Stimulated activated CD8-positive, alpha-beta memory T cell treated with anti-CD3 and anti-CD28 coated beads, Interleukin-4, amount 100 ng/mL, for 48 hours (primary cell): ENCODE data around the gene RAB3A.

Experiments
- DNase-seq: peaks from one replicate; pipeline ENCODE4 v3.0.0-alpha.2; 2020

The RAB3A gene, protein sequence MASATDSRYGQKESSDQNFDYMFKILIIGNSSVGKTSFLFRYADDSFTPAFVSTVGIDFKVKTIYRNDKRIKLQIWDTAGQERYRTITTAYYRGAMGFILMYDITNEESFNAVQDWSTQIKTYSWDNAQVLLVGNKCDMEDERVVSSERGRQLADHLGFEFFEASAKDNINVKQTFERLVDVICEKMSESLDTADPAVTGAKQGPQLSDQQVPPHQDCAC

DNA sequence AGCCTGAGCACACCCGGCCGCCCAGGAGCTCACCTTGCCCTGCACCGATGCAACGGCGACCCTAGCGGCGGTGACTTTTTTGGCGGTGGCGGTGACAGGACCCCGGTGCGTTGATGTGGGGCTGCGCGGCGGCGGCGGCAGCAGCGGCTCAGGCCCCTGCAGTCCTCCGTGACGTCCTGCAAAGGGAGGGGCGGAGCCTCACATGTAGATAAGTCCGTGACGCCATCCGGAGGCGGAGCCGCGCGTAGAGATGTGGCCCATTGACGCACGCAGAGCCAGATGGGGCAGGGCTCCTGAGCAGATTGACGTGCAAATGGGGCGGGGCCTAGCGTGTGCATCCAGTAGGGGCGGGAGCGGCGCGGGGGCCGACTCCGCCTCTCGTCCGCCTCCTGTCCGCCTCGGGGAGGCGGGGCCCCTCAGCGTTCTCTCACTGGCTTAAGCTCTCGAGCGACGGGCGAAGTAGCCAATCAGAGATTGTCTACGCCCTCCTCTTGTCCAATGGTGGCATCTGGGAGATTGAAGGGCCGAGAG lies at the start of gene RAB3A:
RAB3A (minus strand) TSS at position 180 of the 531 bp plus-strand sequence. CDS start 1,302 bp downstream, outside the sequence.
- DNase-seq = peak; percentile 100

DNA sequence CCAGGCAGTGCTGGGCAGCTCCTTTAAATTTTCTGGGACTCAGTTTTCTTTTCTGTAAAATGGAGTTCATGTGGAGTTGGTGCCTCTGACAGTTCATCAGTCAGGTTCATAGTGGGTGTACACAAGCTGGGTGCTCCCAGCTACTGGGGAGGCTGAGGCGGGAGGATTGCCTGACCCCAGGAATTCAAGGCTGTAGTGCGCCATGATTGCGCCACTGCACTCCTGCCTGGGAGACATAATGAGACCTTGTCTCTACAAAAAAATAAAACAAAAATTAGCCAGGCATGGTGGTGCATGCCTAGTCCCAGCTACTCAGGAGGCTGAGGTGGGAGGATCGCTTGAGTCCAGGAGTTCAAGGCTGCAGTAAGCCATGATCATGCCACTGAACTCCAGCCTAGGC lies 49.3 kb upstream of the RAB3A start:
- DNase-seq = no peak

DNA sequence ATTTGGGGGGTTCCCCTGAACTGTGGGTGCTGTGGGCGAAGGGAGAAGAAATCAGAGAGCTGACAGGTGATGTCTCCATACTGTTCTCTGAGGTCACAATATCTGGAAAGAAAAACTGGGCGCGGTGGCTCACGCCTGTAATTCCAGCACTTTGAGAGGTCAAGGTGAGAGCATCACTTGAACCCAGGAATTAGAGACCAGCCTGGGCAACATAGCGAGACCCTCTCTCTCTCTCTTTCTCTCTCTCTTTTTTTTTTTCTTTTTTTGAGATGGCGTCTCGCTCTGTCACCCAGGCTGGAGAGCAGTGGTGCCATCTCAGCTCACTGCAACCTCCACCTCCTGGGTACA lies 48.5 kb upstream of the RAB3A start:
- DNase-seq = no peak

DNA sequence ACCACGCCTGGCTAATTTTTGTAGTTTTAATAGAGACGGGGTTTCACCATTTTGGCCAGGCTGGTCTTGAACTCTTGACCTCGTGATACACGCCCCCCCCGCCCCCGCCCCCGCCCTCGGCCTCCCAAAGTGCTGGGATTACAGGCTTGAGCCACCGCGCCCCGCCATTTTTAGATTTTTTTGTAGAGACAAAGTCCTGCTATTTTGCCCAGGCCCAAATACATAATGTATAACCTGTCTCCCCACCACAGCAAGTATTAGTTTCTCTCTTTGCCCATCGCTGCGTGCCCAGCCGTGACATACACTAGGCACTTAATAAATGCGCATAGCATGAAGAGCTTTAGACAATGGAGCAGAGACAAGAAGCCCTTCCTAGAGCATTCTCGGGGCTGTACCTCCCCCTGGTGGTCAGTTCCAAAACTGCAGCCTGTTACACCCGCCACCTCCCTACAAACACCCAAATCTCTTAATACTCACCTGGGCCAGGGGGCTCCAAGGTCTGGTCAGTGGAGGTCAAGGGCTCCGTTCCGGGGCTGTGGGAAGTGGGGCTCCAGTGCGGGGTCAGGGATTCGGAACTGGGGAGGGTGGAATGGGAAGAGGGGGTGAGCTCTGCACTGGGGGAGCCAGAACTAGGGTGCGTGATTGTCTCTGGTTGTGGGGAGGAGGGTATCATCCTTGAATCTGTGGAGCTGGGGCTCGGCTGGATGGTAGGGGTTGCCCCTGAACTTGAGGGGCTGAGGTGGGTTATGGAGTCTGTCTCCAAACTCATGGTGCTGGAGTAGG lies 47.9 kb upstream of the RAB3A start:
- peak; percentile 94 for DNase-seq

DNA sequence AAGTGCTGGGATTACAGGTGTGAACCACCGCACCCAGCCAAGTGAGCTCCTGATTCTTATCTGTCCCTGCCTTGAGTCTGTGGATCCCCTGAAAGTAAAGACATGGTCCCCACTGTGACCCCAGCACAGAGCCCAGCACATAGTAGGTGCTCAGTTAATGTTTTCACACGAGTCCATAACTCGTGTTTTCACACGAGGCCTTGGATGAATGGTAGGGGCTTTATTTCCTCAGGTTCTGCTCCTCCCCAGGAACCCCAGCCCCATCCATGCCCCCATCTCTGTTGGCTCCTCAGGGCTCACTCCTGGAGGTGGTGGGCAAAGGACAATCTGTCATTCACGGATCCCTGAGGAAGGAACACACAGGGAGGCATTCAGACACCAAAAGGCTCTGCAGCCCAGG lies 46.0 kb upstream of the RAB3A start:
- no peak for DNase-seq

DNA sequence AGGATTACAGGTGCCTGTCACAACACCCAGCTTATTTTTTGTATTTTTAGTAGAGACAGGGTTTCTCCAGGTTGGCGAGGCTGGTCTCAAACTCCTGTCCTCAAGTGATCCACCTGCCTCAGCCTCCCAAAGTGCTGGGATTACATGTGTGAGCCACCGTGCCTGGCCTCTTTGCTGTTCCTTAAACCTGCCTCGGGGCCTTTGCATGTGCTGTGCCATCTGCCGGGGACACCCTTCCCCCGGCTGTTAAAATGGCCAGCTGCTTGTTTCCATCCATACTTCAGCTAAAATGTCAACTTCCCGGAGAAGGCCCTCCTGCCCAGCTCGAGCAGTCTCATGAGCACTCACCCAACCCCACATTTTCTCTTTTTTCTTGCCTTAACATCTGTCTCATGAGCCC lies 41.5 kb upstream of the RAB3A start:
- DNase-seq = no peak

DNA sequence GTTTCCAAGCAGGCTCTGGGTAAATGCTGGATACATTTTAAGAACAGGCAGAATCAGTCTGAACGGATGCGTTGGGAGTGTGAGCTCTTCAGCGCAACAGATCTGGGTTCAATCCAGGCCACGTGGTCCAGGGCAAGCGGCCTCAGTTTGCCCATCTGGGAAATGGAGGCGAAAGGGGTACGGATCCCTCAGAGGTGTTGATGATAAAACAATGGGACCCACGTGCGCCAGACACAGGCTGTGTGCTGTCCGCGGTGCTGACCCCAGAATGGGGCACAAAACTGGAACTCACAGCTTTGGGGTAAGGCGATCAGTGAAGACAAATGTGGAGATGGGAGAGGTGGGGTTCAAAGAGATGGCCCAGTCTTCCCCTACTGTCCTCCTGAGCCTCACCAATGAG lies 35.5 kb upstream of the RAB3A start:
- no peak for DNase-seq

DNA sequence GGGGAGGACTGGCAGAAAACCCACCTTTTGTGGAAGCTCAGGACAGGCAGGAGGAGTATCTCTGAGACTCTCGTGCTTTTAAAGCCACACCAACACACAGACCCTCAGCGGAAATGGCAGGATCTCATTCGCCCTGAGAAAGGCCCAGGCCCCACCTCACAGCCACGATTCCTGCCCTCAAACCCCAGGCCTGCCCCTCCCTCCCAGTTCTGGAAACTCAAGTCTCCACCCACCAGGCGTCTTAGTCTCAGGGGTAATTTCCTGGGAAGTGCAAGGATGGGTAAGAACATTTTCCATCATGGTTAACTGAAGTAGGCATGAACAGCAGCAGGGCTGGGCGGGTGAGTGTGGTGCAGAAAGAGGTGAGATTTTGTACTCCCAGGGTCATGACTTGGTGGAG lies 30.4 kb upstream of the RAB3A start:
- DNase-seq = no peak

DNA sequence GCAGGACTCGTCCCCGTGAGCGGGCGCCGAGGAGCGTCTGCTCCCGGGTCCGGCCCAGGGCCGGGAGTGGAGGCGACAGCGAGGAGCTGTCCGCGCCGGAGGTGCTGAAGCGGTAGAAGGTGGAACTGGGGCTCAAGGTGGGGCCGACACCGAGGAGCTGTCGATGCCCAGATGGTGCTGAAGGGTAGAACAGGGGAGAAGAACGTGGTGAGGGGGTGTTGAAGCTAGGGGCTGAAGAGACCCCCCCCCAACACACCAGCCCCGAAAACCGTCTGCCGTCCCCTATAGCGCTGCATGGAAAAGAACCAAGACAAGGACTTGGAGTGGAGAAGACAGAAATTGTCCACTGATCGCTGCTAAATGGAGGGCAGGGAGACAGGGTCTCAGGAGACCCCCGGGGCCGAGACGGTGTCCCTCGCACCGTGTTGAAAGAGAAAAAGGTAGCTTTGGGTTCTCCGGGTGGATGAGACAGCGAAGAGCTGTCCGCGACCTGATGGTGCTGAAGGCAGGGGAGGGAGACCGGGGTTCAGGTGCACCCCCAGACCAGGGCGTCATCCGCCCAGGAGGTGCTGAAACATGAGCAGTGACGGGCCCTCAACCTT lies 29.5 kb upstream of the RAB3A start:
- DNase-seq = peak; percentile 69

DNA sequence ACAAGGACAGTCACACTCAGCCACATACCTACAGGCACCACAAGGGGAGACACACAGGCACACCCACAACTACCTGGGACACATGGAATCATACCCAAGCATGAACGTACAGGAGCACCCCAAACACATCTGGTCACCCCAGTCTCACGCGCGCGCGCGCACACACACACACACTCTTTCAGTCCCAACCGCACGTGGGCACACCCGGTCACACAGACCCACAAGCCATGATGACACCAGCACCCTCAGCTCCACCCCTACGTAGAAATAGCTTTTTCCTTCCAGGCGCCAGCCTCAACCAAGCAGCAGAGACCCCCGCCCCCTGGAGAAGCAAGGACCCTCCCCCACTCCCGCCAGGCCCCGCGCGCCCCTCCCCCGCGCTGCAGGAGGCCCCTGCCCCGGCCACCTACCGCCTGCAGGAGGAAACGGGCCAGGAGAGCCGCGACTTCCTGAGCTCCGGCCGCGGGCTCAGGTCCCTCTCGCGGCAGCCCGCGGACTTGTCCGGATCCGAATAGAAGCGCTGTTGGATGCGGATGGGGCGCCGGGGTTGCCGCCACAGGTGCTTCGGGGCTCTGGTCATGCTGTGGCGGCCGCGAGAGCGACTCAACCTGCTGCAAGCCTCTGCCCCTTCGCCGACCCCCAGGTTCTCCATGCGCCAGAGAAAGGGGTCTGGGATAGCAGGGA lies 28.8 kb upstream of the RAB3A start:
- DNase-seq = peak; percentile 43

DNA sequence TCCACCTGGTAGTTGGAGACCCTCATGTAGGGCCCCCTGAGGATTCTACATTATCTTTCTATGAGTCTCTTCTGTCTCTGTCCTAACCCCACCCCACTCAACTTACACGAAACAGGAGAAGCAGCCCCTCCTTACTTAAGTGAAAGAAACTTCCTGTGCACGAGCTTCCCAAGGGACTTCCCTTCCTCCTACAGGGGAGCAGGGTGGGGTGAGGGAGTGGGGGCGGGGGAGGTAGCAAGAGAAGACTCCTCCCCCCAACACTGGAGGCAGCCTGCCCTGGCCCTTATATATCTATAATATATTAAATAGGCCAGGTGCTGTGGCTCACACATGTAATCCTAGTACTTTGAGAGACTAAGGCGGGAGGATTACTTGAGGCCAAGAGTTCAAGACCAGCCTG lies 27.9 kb upstream of the RAB3A start:
- no peak for DNase-seq

DNA sequence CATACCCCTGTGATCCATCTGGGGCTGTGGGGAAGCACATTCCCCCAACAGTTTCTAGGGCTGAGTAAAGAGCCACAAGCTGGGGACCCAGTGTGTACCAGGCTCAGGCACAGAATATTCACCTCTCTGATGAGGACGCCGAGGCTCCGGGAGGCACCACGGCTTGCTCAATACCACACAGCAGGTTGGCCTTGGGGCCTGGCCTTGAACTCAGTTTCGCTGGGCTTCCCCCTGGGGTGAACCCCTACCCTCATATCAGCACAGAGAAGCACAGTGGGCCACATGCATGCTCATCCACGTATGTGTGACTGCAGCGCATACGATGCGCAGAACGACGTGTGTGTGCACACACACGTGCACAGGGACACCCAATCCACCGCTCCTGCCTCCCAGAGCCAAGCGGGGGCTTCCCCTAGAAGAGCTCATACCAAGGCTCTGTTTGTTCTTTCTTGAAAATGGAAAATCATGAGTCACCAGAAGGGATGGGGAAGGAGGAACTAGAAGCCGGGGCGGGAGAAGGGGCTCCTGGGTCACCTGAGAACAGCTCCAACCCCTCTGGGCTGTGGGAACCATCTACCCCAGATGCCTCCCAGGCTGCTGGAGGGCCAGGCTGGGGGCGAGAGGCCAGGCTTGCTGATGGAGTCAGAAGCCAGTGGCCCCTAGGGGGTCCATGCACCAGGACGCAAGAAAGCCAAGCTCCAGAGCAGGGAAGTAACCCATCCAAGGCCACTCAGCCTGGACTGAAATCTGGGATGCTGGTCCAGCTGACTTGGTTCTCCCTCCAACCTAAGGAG lies 27.3 kb upstream of the RAB3A start:
- DNase-seq = no peak

DNA sequence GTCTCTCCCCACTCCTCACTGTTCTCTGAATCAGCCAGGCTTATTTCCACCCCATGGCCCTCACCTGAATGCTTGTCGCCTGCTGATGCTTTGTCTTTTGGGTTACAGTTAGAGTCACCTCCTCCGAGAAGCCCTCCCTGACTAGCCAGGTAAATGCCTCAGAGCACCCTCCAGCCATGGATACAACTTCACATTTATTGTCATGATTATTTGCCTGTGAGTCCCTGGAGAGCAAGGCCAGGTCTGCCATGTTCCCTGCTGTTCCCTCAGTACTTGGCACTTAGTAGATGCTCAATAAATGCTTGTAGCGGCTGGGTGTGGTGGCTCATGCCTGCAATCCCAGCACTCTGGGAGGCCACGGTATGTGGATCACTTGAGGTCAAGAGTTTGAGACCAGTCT lies 26.1 kb upstream of the RAB3A start:
- DNase-seq = no peak

DNA sequence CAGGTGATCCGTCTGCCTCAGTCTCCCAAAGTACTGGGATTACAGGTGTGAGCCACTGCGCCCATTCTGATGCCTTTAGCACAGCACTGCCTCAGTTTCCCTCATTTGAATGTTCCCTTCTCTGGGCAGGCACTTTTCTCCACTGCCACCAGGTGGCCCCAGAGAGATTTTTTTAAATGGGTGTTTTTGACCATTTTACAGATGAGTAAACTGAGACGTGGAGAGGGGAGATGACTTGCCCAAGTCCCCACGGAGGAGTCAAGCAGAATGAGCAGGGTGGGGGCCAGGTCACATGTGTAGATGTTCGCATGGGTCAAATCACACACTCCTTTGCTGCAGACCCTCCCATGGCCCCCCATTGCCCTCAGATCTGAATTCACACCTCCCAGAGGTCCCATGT lies 25.6 kb upstream of the RAB3A start:
- peak; percentile 37 for DNase-seq

DNA sequence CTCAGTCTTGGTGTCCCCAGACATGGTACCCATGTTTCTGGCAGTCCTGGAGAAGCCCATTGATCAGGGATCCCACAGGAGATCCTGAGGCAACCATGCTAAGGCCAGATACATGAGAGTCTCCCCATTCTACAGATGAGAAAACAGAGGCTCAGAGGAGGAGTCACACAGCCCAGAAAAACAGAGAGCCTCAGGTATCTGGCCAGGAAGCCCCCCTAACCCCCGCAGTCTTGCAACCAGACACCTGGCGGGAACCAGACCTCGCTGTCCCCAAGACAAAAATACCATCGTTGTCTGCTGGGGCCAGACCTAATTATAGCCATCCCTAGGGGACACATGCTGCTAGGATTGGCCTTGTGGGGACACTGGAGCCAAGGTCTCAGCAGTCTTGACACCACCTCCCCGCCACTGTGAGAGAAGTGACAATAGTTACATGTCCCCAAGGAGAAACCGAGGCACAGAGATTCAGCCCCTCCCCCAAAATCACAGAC lies 24.0 kb upstream of the RAB3A start:
- DNase-seq = no peak

DNA sequence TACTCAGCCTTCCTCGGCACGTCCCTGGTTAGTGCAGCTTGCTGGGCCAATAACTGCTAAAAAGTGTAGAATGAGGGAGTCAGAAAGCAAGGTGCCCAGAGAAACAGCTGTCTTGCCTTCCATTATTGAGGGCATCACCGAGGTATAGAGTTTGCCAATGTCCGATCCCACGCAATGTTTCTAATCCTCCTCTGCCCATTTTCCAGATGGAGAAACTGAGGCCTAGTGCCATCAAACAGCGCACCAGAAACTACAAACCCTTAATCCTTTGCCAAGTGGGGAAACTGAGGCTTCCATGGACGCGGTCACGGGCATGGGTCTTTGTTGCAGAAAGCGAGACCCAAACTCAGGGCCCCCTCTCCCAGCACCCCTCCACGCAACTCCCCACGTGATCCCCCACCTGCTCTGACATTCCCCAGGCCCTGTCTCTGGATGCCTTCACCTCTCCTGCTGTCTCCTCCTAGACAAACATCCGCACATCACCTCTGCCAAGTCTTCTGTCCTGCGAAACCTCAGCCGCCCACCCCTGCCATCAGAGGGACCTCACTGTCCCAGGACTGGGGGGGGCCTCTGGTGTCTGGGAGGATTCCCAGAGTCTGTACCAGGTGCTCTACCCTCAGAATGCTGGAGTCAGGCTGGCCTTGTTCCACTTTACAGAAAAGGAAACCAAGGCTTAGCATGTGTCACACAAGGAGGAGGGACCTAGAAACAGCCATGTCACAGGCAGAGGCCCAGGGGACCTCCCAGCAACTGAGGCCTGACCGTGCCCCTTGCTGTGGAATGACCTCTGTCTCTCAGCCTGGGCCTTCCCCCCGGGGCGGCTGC lies 23.3 kb upstream of the RAB3A start:
- no peak for DNase-seq

DNA sequence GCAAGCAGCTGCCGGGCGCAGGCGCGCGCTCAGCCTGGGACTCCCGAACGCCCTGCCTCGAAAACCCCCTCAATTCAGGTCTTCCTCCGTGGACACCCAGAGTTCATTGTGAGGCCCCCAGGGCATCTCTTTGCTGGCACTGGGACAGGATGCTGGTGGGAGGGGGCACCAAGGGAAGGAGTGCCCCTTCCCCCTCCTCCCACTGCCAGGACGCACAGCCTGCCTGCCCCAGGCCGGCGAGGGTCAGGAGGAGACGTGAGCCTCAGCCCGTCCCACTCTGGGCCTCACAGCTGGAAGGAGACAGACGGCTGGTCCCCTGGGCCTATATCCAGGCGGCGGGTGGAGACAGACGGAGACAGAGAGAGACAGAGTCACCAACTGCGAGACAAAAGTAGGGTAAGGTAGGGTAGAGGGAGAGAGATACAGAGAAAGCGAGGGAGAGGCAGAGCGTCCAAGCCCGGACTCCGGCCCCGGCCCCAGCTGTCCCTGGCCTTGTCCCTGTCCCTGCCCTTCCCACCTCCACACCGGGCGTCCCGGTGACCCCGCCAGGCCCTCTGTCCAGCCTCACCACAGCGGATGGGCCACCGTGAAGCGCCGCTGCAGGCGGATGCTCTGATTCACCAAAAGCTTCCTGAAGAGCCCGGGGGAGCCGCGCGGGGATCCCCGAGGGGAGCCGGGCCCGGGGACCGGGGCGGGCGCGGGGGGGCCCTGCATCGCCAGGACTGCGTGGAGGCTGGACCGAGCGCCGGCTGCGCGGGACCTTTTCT lies 22.0 kb upstream of the RAB3A start, which contains the start of gene PDE4C:
PDE4C (minus strand) TSS at position 737 of the 767 bp plus-strand sequence; CDS start at position 714, 23 bp downstream.
- no peak for DNase-seq

DNA sequence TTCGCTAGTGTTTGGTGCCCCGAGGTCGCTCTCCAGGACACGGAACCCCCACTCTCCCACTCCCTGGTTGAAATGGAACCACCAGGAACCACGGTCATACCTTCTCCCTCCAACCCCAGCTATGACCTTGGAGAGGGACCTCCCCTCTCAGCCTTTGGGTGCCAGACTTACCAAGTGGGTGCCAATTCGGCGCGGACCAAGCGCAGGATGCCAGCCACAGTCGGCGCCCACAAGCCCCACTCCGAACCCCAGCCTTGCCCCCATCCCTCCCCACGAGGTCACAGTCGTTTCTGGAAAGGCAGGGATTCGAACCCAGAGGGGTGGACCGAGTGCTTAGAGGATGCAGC lies 21.5 kb upstream of the RAB3A start:
- DNase-seq = no peak

DNA sequence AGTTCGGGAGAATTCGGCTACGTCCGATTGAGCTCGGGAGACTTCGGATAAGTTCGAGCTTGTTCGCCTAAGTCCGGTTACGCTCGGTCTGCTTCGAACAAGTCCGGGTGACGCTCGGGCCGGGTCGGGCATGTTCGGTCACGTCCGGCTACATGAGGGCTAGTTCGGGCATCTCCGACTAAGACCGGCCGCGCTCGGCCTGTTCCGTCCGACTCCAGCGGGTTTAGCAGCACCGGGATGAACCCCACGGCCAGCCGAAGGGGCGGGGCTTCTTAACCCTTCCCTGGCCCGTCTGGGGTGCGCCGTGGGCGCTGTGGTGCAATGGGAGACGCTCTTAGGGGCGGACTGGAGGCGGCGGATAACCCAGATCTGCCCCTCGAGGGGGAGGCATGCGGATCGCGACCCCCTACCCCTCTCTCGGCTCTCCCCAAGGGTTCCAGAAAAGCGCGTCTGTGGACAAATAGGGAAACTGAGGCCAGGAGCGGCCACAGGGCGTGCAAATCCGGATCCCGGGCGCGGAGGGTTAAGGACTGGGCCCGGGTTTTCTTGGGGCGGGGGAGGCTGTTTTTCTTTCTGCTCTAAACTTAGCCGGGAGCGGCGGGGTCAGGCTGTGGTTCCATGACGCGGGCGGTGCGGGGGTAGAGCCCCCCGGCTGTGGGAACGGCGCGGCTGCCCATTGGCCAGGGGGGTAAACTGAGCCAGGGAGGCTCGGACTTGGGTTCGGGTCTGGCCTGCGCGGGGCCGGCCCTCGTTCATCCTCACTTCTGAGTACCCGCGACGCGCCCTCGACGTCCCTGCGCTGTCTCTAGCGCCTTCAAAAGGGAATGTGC lies 20.9 kb upstream of the RAB3A start:
- peak; percentile 96 for DNase-seq
